Kidney capillary endothelial cell (primary cell): ENCODE measurements around the gene RHOJ.
"Not testable (repeated sequence)": the region's sequence is repeated elsewhere in the genome, so short reads cannot be mapped to it uniquely, and the experiment has no call there.

ENCODE experiments used
- DNase-seq: peaks from one replicate; pipeline ENCODE4 v3.0.0-alpha.2; 2018; ENCODE audit warnings: low spot score

RHOJ gene

DNA sequence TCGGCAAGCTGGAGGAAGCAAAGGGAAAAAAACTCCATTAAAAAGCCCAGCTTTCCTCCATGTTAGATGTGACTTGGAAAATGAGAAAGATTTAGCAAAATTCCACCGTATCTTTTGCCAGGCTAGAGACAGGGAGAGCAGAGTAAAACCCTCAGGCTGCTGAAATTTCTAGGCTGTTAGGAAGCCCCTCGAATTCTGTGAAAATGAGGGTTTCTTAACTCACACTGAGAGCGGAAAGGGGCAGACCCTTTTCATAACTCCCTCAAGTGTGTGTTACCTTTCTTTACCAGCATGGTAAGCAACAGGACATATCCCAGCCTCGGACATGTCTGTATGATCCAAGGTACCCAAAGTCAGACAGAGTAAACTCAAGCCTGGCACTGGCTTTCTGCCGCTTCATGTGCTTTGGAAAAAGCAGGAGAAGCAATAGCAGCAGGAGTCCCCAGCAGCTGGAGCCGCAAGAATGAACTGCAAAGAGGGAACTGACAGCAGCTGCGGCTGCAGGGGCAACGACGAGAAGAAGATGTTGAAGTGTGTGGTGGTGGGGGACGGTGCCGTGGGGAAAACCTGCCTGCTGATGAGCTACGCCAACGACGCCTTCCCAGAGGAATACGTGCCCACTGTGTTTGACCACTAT lies at the start of gene RHOJ:
RHOJ (plus strand) TSS at position 37 of the 637 bp plus-strand sequence; CDS start at position 464, 427 bp downstream.
- no peak for DNase-seq

DNA sequence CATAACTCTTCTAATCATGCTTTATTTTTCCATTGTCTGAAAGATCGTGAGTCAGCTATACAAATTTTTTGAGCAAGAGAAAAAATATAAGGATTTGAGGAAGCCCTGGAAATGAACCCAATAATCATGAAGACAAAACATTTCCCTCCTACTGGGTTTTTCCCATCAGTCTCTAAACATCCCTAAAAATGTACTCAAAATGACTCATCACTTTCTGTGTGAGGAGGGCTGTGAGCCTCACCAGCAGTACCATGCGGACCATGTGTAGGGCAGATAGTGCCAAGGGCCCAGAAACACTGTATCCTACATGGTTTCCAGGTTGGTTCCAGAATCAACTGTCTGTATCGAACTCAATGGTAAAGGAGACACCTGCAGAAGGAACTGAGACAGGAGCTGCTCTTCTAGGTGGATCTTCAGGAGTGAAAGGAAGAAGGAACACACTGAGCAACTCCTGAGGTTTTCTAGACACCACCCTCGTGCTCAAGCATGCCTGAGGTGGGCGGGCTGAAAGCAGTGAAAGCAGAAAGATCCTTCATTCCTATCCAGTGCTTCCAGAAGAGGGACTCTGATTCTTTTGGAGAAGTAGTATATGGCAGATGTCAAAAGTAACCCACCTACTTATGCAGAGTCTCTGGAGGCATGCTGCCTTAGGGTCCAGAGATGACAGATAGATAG lies 48.6 kb upstream of the RHOJ start:
- peak; percentile 16 for DNase-seq

DNA sequence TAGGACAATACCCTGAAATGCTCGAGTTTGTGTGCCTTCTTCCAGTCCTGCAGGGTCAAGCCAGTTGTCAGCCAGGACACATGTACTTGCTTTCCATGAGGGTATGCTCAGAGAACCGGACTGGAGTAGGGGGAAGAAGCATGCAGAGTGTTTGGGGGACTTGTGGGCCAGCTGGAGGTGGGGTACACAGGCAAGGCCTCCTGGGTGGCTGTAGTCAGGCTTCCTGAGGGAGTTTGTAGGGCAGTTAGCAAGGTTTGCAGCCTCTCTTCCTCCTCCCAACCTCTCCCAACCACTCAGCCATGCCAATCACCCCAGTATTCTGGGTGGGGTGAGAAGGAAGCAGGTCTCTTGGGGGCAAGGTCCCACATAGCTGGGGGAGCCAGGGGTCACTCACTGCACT lies 47.0 kb upstream of the RHOJ start:
- DNase-seq: no peak

DNA sequence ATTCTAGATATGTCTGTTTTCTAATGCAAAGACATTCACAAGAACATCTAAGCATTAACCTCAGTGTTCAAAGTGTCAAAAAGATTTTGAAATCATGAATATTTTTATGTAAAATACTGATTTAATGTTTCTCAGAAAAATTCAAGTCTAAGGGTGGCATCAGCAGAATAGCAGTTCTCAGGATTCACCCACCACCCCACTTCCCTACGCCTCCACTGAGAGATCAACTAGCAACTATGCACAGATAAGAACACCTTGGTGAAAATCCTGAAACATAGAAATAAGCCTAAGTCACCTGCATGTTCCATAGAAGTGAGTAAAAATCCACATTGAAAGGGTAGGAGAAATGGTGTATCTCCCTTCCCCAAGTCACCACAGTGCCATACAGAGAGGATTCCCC lies 40.9 kb upstream of the RHOJ start:
- DNase-seq: no peak

DNA sequence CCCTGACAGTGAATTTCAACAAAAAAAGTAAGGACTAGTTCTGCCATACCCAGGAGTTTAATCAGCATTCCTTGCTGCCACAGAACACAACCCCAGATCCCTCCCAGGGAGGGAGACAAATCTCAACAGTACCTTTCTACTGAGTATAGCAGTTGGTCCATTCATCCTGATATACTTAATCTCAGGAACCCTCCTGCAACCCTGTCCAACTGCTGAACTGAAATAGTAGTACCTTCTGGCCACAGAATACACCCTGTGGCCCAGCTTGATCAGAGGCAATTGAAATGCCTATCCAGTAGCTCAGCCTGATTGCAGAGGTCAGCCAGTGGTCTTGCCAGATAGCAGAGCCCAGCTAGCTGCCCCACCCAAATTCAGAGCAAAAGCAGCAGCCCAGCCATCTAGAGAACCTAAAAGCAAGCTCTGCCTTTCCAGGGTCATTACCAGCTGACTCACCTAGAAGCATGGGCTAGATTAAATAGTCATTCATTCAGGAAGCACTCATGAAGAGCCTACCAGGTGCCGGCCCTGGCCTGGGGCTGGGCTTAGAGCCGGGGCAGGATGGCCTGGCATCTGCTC lies 40.0 kb upstream of the RHOJ start:
- no peak for DNase-seq

DNA sequence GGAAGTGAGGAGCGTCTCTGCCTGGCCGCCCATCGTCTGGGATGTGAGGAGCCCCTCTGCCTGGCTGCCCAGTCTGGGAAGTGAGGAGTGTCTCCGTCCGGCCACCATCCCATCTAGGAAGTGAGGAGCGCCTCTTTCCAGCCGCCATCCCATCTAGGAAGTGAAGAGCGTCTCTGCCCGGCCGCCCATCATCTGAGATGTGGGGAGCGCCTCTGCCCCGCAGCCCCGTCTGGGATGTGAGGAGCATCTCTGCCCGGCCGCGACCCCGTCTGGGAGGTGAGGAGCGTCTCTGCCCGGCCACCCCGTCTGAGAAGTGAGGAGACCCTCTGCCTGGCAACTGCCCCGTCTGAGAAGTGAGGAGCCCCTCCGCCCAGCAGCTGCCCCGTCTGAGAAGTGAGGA lies 39.0 kb upstream of the RHOJ start:
- not testable (repeated sequence) for DNase-seq

DNA sequence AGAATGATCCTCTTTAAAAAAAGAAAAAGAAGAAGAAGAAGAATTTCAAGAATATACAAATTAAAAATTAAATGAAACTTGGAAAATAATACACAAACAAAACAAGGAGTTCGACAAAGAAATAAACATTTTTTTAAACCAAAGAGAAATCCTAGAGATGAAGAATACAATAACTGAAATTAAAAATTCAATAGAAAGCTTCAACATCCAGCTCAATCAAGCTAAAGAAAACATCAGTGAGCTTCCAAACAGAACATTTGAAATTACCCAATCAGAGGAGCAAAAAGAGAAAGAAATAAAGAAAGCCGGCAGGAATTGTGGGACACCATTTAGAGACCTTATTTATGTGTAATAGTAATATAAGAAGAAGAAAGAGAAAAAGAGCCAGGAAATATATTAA lies 37.2 kb upstream of the RHOJ start:
- no peak for DNase-seq

DNA sequence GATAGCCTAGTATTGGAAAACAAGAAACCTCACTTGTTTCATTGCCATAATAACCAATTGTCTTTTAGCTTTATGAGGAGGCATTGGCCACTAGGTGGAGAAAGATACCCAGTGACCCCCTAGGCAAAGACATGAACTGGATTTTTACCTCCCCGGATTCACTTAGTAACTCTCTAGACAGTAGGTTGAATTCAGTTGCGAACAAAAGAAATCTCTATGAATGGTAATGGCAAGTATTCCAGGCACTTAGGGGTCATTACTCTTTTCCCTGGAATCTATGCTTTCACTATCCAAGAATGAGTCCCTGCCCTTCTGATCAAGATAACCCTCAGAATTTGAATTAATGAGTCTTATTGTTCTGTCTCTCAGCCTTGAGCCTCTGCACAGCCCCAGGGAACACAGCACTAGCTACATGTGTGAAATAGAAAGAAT lies 29.5 kb upstream of the RHOJ start:
- DNase-seq: peak; percentile 81

DNA sequence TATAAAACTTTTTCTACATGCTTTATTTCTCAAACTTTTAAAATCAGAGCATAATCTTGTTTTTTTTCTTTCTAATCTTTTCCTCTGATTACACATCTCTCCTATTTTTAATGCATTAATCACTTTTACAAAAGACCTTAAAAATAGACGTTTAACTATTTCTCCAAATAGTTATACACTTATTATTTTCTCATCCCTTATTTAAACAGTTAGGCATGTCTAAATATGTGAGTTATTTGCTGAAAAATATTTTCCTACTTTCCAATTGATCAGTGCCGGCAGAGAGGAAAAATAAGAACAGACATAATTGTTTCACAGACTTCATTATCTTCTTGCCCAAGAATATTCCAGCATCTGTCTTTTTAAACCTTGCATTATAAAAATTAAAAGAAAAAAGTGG lies 28.7 kb upstream of the RHOJ start:
- no peak for DNase-seq

DNA sequence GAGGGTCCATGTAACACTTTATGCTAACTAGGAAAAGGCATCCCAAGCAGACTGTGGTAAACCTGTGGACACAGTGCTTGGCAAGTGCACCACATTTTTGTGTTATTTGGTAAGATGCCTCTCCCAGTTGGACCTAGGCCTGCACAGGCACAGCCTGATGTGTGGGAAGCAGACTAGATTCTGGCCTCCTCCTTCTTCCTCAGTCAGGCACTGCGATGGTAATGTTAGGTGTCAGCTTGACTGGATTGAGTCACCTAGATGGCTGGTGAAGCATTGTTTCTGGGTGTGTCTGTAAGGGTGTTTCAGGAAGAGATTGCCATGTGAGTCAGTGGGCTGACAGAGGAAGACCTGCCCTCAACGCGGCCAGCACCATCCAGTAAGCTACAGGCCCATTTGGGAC lies 25.3 kb upstream of the RHOJ start:
- DNase-seq: peak; percentile 89

DNA sequence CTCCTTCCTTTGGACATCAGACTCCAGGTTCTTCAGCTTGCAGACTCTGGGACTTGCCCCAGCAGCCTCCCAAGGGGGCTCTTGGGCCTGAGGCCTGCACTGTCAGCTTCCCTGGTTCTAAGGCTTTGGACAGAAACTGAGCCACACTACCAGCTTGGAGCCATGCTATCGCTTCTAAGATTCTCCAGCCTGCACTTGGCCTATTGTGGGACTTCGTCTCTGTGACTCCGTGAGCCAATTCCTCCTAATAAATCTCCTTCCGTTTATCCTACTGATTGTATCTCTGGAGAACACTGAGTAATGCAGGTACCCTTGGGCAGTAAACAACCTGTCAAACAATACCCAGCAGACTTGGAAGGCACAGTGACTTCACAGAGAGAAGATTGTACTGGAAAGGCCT lies 24.9 kb upstream of the RHOJ start:
- DNase-seq: no peak

DNA sequence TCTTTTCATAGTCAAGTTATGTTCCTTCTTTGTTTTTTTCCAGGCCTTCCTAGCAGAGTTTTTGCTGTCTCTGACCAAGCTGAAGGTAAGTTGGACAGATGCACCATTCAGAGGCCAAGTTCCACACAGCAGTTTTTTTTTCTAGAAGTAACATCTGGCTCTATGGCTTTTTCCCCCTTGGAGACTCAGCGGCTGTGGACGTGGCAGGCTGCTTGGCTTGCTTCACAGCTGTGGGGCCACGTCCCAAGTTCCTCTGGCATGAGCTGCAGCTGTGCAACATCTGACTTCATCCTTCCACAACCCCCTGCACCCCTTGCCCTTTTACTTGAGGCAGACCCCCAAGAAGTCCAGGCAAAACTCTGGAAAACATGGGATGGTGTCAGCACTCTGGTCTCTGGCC lies 24.2 kb upstream of the RHOJ start:
- DNase-seq: no peak

DNA sequence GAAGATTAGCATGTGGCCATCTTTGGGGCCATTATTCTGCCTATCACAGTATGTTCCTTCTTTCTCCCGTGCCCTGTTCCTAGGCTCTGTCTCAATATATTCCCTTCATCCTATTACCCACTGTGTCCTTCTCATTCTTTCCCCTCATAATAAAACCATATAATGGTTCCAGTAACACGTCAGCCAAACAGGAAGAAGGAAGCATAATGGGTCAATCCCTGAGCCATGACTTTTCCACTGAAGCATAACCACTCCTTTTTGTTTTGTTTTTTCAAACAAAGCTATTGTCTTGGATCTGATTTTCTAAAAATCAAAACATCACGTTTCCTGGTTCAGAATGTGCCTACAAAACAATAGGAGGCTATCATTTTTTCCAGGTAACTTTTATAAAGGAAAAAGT lies 21.3 kb upstream of the RHOJ start:
- DNase-seq: peak; percentile 70

DNA sequence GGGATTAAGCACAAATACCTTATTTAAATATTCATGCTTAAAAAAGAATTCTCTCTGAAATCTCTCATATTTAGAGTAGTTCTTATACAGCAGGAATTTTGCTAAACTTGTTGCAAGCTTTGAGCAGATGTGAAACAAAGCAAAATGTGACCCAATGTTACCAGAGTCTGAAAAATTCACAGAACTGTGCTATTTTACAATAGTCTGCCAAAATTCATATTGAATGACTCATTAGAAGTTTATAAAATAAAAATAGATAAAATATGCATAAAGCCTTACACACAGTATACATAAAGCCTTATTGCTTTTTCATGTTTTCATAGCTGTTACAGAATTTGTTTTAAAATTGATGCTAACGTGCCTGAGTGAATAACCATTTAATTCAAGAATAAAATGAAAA lies 17.8 kb upstream of the RHOJ start:
- no peak for DNase-seq

DNA sequence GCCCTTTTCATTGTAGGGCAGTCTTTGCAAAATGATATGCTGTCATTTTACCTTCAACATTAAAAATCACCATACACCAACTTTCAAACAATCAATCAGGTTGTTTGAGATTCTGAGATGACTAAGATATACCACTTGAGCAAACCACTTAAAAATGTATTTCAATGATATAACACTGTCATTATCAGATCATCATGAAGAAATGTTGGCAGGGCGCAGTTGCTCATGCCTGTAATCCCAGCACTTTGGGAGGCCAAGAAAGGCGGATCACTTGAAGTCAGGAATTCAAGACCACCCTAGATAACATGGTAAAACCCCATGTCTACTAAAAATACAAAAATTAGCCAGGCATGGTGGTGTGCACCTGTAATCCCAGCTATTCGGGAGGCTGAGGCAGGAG lies 13.0 kb upstream of the RHOJ start:
- DNase-seq: no peak

DNA sequence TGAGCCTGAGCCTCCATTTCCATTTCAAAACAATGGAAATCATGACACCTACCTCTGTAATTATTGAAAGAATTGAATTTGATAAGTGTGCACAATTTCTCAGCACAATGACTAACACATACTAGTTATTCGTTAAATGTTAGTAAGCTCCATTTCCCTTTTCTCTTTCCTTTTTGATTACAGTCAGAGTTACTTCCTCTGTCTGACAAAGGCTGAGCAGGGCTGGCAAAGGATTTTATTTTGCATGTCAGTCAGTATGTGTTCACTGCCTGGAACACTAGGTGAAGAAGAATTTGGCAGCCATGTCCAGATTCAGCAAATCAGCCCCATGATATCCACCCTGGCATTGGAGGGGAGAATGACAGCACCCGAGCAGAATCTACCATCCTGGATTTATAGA lies 12.2 kb upstream of the RHOJ start:
- DNase-seq: peak; percentile 95

DNA sequence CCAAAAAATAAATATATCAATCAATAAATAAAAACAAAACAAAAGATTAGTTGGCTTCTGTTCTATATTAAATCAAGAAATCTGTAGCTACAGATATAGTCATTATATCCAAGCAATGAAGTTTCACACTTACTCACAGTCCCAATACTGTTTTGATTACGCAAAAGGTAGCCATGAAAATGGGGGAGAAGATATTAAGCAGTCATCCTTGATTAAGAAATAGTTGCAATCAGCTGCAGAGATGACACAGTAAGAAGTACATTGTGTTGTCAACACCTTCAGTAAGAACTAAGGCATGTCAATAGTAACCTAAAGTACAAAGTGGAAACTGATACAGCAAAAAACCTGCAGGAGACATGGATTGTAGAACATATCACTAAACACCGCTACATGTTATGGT lies 11.0 kb upstream of the RHOJ start:
- DNase-seq: no peak

DNA sequence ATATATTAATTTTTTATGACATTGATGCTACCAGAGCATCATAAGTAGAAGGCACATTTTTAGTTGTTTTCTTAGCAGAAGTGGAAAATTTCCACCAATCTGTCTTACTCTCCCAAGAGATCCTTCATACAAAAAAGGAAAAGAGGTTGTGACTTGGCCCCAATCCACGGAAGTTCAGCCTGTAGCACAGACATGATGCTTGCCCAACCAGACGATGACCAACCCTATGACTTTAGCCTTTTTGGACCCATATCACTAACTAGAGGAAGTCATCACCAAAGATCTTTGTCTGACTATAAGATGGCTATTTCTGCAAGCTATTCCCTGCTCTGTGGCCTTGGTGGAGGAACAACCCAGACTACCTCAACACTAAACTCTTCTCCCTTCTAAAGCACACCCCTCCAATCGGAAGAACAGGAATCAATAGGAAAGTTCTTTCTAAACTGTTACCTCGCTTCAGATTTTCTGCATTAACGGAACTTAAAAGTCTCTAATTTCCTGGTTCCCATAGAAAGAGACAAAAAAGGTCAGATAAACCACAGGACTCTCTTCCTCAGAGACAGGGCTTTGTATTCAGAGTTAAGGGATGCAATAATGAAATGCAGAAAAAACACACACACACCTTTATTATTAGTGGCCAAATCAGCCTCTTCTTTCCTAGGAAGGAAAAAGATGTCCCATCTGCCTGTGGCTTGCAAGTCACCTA lies 4.1 kb upstream of the RHOJ start:
- DNase-seq: peak; percentile 43

DNA sequence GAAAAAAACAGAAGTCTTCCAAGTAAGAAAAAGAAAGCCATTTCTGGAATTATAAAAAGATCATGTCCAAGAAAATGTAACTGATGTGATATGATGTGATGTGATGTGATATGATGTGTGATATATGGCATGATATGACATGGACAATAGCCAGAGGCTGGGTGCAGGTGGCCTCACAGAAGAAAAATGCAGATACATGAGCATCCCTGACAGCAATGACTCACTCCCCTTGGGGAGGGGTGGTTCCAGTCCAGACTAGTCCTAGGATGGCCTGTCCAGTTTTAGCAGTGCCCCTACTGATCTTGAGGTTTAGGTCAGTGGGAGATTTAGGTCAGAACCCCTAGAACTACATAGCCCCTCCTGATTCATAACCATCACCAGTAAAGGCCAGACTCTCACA lies 3.5 kb upstream of the RHOJ start:
- no peak for DNase-seq

DNA sequence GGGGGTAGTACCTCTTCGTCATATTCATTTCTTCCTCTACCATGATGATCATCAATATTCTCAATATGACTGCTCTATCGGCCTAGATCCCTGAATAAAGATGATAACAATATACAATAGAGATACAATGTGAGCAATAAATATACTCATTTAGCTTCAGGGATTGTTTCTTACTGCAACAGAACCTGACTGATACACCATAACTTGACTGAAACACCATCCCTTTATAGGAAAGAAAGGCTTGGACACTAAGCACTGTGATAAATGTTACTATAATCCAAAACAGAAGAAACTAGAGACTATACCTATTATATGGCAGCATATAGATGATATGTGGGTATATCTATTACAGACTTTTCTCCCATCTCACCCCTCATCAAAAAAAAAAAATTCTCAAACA lies 1.2 kb upstream of the RHOJ start:
- DNase-seq: no peak

DNA sequence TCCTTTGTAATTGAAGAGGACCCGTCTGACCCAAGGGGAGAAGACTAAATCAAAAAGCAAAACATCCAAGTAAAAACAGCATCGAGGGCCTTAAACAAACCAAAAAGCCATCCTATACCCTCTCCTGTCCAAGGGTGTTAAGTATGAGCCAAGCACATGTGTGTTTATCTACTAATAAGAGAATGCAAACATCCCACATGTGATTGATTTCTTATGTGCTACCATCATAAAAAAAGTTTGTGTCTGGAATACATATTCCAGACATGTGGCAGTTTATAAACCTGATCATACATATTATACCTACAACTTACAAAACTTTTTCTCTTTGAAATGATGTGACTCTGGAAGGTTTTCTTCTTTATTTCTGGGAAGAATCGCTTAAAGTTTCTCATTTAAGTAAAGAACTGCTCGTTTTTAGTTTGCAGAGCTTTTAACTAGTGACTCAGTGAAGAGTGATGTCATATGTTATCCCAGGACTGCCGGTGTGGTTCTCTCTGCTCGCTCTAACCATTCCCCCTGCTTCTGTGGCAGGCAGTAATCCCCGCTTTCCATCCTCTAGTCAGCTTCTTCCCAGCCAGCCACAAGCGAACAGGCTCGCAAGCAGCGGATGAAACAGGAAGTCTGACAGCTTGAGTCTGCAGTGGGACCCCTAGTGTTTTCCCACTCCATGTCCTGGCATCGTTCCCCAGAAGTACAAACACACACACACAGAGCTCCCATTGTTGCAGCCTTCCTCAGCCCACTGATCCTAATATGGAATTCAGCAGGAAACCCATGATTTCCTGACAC lies 431 bp upstream of the RHOJ start:
- peak; percentile 96 for DNase-seq

DNA sequence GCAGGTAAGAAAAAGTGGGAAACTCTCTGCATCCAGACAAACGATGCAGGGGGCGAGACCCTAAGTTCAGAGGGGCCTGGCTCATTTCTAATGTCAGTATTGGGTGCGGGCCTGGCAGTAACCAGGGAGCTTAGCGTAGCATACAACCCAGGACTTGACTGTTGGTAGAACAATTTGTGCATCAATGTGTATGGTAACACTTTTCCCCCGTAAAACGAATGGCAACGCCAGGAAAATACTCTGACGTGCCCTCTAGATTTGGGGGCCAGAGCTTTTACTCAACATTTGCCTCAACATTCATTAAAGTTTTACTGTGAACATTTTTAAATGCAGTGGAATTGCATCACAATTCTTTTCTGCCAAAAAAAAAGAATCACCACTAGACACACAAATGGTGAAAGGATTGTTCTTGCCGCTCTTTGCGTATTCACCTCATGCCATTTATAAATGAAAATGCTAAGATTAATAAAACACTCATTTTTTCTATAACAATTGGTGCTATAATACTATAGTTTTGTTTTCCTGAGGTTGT lies 867 bp downstream of the RHOJ start:
- DNase-seq: no peak
